ENCODE data around the gene TACC3.
A peak's percentile ranks its signal among the peaks of the same experiment; 100 is the strongest.

Gene TACC3

GRCh38 chr4:1723131-1723801 lies 1.9 kb downstream of the TACC3 start:
- no peak for DNase-seq

DNA sequence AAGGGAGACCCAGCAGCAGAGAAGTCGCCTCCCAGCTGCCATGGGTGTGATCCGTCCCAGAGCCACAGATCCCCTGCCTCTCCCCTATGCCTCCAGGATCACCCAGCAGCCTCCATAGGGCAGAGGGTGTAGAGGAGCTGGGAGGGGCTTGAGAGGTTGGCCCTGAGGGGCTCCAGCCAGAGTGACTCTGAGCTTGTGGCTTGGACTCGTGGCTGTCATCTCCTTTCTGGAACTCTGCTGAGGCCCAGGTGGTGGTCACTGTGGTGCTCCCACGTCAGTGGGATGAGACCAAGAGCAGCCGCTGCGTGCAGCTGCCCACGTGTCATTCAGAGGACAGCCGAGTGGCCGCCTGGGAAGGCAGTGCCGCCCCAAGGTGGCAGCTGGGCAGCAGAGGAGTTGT lies 4.2 kb downstream of the TACC3 start:
- DNase-seq: no peak

GRCh38 chr4:1726146-1726934 lies 5.0 kb downstream of the TACC3 start:
- peak; percentile 20 to 88 (median 79) for DNase-seq

DNA sequence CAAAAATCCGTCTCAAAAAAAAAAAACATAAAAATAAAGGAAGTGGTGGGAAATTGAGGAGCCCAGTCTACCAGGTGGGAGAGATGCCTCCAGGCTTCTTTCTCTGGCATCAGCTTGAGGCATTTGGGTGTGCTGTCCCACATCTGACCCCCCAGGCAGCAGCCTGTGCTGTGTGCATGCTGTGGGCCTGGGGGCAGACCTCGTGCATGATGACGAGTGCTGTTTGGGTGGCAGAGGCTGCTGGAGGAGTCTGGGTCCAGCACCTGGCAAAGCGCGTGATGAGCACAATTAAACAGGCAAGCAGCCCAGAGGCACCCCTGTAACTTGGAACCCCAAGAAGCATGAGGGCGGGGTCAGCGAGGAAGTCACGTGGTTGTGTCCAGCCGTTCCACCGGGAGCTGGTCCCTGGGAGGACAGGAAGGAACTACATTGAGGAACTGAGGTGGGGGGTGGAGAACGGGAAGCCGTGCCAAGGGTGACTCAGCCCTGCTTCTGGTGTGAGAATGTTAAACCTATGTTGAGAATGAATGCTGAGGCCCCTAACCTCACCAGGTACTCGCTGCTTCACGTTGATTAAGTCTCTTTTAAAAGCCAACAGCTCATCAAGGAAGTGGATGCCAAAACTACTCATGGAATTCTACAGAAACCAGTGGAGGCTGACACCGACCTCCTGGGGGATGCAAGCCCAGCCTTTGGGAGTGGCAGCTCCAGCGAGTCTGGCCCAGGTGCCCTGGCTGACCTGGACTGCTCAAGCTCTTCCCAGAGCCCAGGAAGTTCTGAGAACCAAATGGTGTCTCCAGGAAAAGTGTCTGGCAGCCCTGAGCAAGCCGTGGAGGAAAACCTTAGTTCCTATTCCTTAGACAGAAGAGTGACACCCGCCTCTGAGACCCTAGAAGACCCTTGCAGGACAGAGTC lies 6.1 kb downstream of the TACC3 start:
- peak in 1 of 14 donors; percentile 5 for DNase-seq

DNA sequence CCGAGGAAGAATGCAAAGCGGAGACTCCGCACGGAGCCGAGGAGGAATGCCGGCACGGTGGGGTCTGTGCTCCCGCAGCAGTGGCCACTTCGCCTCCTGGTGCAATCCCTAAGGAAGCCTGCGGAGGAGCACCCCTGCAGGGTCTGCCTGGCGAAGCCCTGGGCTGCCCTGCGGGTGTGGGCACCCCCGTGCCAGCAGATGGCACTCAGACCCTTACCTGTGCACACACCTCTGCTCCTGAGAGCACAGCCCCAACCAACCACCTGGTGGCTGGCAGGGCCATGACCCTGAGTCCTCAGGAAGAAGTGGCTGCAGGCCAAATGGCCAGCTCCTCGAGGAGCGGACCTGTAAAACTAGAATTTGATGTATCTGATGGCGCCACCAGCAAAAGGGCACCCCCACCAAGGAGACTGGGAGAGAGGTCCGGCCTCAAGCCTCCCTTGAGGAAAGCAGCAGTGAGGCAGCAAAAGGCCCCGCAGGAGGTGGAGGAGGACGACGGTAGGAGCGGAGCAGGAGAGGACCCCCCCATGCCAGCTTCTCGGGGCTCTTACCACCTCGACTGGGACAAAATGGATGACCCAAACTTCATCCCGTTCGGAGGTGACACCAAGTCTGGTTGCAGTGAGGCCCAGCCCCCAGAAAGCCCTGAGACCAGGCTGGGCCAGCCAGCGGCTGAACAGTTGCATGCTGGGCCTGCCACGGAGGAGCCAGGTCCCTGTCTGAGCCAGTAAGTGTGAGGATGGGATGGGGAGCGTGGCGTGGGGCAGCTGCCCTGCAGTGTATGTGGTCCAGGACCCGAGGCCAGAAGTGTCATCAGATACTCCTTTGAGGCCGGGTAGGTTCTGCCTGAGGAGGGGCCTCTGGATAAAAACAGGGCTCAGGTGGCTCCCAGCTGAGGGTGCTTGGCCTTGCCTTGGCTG lies 7.0 kb downstream of the TACC3 start:
- DNase-seq: no peak

DNA sequence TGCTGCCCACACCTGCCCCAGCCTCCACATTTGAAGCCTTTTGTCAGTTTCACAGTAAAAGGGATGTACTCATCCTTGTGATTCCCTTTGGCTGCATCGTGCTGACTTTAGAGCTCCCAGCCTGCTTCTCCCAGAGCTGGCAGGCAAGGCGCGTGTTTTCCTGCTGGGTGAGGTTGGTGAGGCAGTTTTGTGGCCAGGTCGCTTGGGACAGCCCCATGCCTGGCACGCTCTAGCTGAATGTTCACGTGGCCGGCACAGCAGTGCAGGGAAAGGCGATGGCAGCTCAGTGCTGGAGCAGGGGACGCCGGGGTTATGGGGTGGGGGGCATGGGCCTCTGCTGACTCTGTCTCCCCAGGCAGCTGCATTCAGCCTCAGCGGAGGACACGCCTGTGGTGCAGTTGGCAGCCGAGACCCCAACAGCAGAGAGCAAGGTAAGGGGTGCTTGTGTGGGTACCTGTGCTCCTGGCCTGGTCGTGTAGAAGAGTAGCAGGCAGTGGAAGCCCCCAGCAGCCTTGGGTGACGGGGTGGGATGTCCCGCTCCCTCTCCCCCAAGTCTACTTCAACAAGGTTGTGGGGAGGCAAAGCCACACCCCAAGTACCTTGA lies 9.3 kb downstream of the TACC3 start:
- DNase-seq: no peak

DNA sequence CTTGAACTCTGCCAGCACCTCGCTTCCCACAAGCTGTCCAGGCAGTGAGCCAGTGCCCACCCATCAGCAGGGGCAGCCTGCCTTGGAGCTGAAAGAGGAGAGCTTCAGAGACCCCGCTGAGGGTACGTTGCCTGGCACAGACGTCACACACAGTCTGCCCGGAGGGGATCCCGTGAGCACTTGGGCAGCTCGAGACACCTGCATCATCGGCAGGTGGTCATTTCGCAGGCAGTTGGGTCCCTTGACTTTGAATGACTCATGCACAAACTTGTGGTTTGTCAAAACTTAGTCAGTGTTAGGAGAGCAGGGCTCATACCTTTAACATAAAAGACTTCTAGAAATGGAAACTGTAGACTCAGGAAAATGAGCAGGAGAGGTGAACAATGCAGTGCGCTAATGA lies 9.9 kb downstream of the TACC3 start:
- no peak for DNase-seq

GRCh38 chr4:1732911-1733310 lies 11.6 kb downstream of the TACC3 start:
- no peak for DNase-seq

DNA sequence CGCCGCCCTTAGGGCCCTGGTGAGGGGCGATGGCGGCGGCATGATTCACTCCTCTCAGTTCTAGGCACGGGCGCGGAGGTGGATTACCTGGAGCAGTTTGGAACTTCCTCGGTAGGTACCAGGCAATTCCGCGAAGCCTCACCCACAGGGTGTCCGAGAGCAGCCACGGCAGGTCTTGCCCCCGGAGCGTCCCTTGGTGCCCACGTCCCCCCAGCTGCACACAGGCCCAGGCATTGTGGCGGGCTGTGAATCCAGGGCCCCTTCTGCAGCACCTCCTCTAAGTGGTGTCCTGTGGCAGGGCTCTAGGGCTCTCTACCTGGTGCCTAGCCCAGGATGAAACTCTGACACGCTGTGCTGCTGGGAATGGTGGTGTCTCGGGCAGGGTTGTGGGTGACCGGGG lies 13.9 kb downstream of the TACC3 start:
- no peak for DNase-seq

DNA sequence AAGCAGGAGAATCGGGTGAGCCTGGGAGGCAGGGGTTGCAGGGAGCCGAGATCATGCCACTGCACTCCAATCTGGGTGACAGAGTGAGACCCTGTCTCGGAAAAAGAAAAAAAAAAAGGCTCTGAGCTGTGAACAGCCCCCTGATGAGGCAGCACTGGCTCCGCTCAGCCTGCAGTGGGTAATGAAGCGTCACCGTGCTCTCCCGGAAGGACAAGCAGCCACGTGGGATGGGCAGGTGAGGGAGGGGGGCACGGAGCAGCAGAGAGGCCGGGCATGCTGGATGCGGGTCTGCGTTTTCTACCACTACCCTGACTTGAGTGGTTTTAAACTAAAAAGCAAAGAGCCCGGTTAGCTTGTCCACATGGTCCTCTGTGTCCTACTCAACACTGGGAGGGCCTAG lies 15.5 kb downstream of the TACC3 start:
- no peak for DNase-seq

- no peak for DNase-seq
Observed at GRCh38 chr4:1737666-1738065, 16.3 kb downstream of the TACC3 start.

GRCh38 chr4:1738410-1738809 lies 17.1 kb downstream of the TACC3 start:
- DNase-seq: no peak

DNA sequence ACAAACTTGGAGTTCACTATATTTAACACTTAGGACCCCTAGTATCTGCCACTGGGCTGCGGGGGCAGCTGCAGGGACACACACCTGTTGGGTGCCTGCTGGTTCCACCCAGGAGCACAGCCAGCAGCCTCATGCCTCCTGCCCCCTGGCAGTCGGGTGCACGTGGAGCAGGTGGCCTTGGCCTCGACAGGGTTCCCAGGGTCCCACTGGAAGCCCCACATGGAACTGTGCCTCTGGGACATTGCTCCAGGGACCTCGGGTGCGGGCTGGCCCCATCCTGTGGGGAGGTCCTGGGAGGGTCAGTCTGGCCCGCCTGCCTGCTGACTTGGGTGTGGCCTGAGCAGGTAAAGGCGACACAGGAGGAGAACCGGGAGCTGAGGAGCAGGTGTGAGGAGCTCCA lies 18.0 kb downstream of the TACC3 start:
- no peak for DNase-seq

- no peak for DNase-seq
Observed at GRCh38 chr4:1740021-1740545, 18.8 kb downstream of the TACC3 start.

- no peak for DNase-seq
Observed at GRCh38 chr4:1741208-1741607, 19.9 kb downstream of the TACC3 start.

- DNase-seq: no peak
Observed at GRCh38 chr4:1743551-1743950, 22.2 kb downstream of the TACC3 start.

DNA sequence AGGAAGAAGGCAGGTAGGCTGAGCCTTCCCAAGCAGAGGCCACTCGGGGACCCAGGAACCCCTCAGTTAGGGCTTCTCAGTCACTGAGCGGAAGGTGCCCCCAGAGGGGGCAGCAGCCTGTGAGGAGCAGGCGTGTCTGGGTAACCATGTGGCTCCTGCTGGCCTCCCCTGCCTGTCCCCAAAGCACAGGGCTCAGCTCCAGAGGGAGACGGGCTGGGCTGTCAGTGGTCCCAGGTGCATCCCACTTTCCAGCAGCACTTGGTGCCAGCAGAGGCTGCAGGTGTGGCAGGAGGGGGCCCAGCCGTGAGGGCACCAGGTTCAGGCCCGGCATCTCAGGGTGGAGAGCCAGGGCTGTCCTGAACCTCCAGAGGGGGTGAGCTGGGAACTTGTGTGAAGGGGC lies 22.7 kb downstream of the TACC3 start:
- no peak for DNase-seq

- no peak for DNase-seq
Observed at GRCh38 chr4:1744552-1744951, 23.2 kb downstream of the TACC3 start.

DNA sequence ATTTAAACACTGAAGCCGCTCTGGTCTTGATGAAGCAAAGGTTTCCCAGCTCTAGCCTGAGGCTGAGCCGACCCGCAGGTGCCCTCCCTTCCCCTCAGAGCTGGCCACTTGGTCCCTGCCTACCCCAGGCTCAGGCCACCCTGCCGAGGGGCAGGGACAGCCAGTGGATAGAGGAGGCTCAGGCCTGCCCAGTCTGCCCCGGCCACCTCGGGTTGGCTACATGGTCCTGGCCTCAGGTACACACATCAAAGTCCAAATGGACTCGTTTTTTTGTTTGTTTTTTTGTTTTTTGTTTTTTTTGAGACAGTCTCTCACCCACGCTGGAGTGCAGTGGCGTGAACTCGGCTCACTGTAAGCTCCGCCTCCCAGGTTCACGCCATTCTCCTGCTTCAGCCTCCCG lies 23.8 kb downstream of the TACC3 start:
- DNase-seq: no peak

- no peak for DNase-seq
Observed at GRCh38 chr4:1745697-1746096, 24.4 kb downstream of the TACC3 start.

- DNase-seq: peak in 7 of 14 donors; percentile 8 to 57 (median 21)
Observed at GRCh38 chr4:1746265-1746691, 25.0 kb downstream of the TACC3 start.
